Measurements from ENCODE around the gene CRYGN. TPM values are rescaled to one million over a fixed set of nuclear protein-coding genes. Genes with fewer than 3 reads are reported as not detected.

CRYGN gene
- polyA plus RNA-seq, 10 donors, result 0.09 to 0.41 (median 0.30) TPM; not detected in 3

DNA sequence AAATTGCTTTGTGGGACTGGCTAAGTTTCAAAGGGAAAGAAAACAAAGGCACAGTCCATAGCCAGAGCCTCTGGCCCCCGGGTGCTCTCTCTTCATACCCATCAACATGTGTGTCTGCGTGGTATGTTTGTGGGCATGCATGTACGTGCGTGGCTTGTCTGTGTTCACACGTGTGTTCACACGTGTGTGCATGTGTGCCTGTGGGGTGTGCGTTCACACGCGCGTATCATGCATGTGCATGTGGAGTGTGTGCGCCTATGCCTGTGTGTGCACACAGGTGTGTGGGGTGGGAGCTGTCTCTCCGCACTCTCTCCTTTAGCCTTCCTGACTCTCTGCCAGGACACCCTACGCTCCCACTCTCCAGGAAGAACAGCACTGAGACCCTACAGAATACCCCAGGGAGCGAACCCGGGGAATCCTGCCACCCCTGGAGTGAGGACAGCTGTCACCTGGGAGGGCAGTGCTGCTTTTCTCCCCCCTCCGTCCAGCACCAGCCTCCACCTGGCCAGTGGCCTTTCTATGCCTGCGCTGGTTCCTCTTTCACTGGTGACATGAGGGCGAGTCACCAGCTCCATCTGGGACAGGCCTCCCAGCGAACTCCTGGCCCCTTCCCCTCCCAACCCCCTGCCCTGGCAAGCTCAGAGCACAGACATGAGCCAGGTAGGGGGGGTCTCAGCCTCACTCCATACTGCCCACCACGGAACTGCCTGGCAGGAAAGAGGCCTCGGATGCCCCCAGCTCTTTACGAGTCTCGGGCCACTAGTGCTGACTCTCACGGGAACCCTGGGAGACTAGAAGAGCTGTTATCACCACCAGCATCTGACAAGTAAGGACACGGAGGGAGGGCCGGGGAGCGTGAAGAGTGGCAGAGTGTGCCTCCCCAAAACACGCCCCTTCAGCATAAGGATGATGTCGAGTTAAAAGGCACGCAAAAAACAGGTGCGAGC lies 46.6 kb downstream of the CRYGN start:
- no peak for DNase-seq

GRCh38 chr7:151392426-151392825 lies 47.5 kb downstream of the CRYGN start:
- DNase-seq, result no peak

GRCh38 chr7:151392002-151392401 lies 47.9 kb downstream of the CRYGN start:
- DNase-seq, result no peak

- no peak for DNase-seq
These were observed 48.6 kb downstream of the CRYGN start for GRCh38 chr7:151391358-151391730.

DNA sequence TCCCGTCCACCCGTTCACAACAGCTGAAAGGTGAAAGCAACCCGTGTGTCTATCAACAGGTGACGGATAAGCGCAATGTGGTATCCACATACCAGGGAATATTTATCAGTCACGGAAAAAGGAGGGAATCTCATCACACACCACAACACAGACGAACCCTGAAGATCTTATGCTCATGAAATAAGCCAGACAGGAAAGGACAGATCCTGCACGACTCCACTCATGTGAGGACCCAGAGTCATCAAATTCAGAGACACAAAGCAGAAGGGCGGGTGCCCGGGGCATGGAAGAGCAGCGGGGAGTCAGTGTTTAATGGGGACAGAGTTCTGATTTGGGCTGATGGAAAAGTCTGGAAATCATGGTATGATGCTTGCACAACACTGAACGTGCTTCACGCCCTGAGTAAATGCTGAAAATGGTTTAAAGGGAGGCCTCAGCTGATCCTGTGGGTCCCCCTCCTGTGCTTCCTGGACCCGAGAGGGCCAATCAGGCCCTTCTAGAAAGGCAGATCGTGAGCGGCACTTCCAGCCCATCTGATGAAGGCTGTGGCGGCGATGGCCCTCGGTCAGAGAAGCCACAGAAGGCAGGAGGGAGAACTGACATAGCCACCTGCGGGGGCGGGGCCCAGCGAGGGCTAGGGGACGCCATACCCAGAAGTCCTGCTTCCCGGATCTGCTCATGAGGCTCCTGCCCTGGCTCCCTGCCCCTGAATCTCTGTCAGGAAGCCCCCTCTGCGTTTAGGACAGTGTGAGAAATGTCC lies 49.2 kb downstream of the CRYGN start:
- no peak for DNase-seq

DNA sequence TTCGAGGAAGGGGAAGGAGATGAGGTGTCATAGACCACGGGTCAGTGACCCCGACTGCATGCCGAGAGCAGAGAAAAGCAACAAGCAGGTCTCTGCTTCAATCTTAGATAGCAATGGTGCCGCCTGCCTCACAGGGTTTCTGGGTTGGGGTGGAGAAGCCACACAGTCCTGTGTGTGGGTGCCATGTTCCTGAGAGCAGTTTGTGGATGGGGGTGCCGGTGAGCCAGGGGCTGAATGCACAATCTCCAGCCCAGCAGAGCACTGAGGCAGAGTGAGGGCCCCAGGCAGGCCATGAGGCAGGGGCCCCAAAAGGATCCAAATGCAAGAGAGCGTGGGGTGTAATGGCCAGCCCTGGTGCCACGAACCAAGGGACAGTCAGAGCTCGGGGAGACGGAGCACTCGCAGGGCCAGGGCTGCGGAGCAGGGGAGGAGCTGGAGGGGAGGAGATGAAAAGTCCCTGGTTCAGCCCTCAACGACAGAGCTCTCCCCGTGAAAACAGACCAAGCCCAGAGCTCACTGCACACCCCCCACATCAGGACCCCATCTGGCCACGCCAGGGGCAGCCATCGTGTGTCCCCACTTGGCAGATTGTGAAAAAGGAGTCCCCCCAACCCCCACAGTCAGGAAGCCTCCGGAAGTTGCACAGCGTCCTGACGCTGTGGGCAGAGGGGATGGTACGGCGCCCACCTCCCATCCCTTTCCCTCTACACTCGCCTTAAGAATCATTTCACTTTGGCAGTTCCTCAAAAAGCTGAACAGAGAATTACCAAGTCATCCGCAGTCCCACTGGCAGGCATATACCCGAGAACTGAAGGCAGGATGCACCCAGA lies 50.0 kb downstream of the CRYGN start:
- no peak for DNase-seq

- DNase-seq, result no peak
These were observed 50.7 kb downstream of the CRYGN start for GRCh38 chr7:151389096-151389767.

DNA sequence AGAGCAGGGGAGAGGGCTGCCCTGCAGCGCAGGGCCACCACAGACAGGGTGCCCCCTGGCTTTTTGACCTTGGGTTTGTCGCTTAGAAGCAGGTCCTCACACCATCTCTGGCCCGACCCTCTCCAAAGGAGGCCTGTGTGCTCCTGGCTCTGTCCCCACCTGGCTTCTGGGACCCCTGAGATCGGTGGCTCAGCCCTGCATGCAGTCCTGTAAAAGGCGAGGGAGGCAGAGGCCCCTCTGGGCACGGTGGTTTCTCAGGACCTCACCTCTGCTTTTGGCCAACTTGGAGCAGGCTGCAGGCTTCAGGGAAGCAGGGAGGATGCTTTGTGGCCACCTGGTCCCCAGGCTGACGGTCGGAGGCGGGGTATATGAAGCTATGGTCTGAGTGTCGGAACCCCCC lies 51.5 kb downstream of the CRYGN start:
- DNase-seq, result no peak

GRCh38 chr7:151388007-151388297 lies 52.0 kb downstream of the CRYGN start:
- DNase-seq, result no peak

GRCh38 chr7:151387161-151388006 lies 52.6 kb downstream of the CRYGN start:
- DNase-seq, result no peak

- no peak for DNase-seq
These were observed 53.4 kb downstream of the CRYGN start for GRCh38 chr7:151386301-151387160.

DNA sequence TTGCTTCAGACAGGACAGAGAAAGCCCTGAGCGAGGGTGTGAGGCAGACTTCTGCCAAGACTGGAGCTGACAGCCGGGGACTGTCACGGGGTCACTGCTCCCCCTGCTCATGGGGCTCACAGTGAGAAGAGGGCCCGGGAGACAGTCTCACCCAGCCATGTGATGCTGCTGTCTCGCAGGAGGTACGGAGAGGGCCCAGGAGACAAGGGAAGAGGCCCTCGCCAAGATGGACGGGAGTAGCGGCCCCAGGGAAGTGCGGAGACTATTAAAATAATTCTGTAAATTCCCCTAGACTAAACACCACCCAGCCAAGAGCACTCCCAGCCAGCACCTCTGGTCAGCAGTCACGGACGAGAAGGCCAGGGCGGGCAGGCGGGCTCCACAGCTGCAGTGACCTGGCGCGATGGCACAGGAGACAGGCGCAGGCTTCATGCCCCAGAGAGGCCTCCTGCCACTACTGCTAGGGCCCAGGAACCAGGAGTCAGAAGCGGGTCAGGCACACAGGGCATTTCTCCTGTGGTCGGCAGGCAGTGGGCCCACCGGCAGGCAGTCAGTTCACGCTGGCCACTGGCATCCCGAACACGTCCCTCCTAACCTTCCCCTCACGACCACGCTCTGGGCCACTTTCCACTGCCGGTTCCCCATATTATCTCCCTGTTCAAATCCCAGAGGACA lies 54.2 kb downstream of the CRYGN start:
- no peak for DNase-seq

DNA sequence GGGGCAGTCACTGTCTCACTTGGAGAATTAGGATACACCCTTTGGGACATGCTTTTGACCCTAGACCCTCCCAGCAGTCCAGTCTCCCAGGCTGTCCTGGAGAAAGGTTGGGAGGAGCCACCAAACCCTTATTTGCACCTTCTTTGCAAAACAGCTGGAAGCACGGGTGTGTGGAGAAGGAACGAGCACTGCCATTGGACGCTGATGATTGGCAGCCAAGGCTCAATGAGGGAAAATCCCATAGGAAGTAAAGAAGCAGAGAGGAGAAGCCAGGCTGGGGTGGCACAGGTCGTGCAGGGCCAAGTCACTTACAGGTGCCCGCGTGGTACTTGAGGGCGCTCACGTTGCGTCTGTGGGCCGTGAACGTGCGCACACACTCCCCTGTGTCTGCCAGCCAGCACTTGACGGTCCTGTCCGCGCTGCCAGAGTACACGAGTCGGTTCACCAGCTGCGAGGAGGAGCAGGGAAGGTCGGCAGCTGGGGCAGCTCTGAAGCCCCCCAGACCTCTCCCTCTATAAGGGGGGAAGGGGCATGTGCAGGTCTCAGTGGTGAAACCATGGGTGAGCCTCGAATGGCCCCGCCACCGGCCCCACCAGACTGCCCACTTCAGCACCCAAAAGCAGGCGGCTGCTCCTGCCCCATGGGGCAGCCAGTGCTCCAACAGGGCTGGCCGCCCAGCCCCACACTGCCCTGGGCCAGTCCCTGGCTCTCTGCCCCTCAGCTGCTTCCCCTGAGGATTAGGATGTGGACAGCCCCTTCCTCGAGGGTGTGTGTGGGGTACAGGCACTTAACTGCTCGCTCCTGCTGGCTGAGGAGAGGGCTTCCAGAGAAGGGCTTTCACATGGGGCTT lies 54.9 kb downstream of the CRYGN start:
- no peak for DNase-seq

- DNase-seq, result no peak
These were observed 55.6 kb downstream of the CRYGN start for GRCh38 chr7:151384352-151384697.

DNA sequence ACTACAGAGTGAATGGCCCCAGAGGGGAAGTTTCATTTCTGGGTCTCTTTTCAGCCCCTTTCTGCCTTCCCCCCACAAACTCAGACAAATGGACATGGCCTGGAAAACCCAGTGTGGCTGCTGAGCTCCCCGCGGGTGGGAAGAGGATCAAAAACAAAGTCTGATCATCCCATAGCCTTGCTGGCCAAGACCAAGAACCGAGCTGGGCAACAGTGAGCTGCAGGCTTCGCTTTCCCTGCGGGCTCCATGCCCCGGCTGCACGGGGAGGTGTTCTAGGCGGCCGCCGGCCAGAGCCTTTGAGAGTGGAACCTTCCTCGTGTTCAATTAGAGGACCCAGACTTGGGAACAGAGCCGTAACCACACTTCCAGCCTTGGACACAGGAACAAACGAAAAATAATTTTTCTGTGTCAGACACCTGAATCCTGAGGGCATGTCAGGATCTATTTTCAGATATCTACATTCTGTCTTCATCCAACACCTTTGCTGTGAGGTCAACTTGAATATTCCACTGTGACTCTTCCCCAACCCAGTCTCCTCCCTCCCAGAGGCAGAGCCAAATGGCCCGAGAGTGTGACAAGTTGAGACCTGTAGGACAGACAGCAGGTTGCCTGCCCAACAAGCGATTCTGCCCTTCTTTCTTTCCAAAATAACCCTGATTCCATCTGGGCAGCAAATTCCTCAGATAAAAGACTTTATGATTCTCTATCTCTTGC lies 56.1 kb downstream of the CRYGN start:
- no peak for DNase-seq

GRCh38 chr7:151382079-151382885 lies 57.7 kb downstream of the CRYGN start:
- peak in 1 of 3 donors; percentile 29 for DNase-seq
